HUDEP-2 (cell line): ENCODE measurements around the gene MAF.

Experiments
- DNase-seq, 76 experiments: peaks; one replicate each; lab custom pipeline; 2025; ENCODE audit not compliant: unreplicated experiment in 76 of 76; lab: John Stamatoyannopoulos, UW

MAF gene

GRCh38 chr16:79613009-79613408 is 12.5 kb upstream of the MAF start:
- no peak for DNase-seq

- no peak for DNase-seq
Observed at GRCh38 chr16:79612207-79612606, 11.7 kb upstream of the MAF start.

- no peak for DNase-seq
Observed at GRCh38 chr16:79610771-79611170, 10.2 kb upstream of the MAF start.

GRCh38 chr16:79609861-79610260 is 9.3 kb upstream of the MAF start:
- DNase-seq: no peak

GRCh38 chr16:79608976-79609375 is 8.4 kb upstream of the MAF start:
- no peak for DNase-seq

- DNase-seq: no peak
Observed at GRCh38 chr16:79607587-79607986, 7.0 kb upstream of the MAF start.

- DNase-seq: no peak
Observed at GRCh38 chr16:79605999-79606398, 5.5 kb upstream of the MAF start.

GRCh38 chr16:79603055-79603454 is 2.5 kb upstream of the MAF start:
- DNase-seq: no peak

- no peak for DNase-seq
Observed at GRCh38 chr16:79602628-79603014, 2.1 kb upstream of the MAF start.

- peak in 45 of 76 experiments; percentile 1 to 65 (median 26) for DNase-seq
Observed at GRCh38 chr16:79601931-79602627, 1.5 kb upstream of the MAF start.

- no peak for DNase-seq
Observed at GRCh38 chr16:79601092-79601930, 774 bp upstream of the MAF start.

- DNase-seq: peak in 3 of 76 experiments; percentile 3 to 19 (median 5)
Observed at GRCh38 chr16:79599837-79600637, 500 bp downstream of the MAF start.

- DNase-seq: no peak
Observed at GRCh38 chr16:79599256-79599836, 1.2 kb downstream of the MAF start.

- DNase-seq: peak in 1 of 76 experiments; percentile 1
Observed at GRCh38 chr16:79598348-79599181, 2.0 kb downstream of the MAF start.

- no peak for DNase-seq
Observed at GRCh38 chr16:79598063-79598347, 2.5 kb downstream of the MAF start.

GRCh38 chr16:79597277-79598062 is 3.1 kb downstream of the MAF start:
- DNase-seq: no peak

GRCh38 chr16:79595931-79596450 is 4.5 kb downstream of the MAF start:
- DNase-seq: no peak

- DNase-seq: no peak
Observed at GRCh38 chr16:79595231-79595641, 5.3 kb downstream of the MAF start.

GRCh38 chr16:79593754-79594153 is 6.8 kb downstream of the MAF start:
- no peak for DNase-seq
